Uterus (tissue), 4 donors: ENCODE data around the gene DPP6. TPM values are rescaled to one million over a fixed set of nuclear protein-coding genes. Genes with fewer than 3 reads are reported as not detected.

Source experiments
- DNase-seq, 2 donors: peaks; one replicate each; pipeline ENCODE4 v3.0.0-alpha.2; 2019 to 2020
- H3K27ac ChIP-seq, 2 donors: fragments of 200-600 bp; sonication (generic); 1 replicate in 1 of 2; 2 replicates in 1 of 2; pipeline ENCODE4 v1.5.1; 2016 to 2018
- H3K27me3 ChIP-seq, 2 donors: fragments of 200-600 bp; sonication (generic); one replicate each; pipeline ENCODE4 v1.5.1; 2018 to 2019; ENCODE audit warnings: control low read depth in 1 of 2
- H3K36me3 ChIP-seq, 2 donors: fragments of 200-600 bp; sonication (generic); one replicate each; pipeline ENCODE4 v1.5.1; 2019; ENCODE audit warnings: control low read depth in 1 of 2
- H3K4me1 ChIP-seq, 2 donors: fragments of 200-600 bp; sonication (generic); one replicate each; pipeline ENCODE4 v1.5.1; 2018 to 2019; ENCODE audit warnings: control low read depth in 1 of 2
- H3K4me3 ChIP-seq, 2 donors: fragments of 200-600 bp; sonication (generic); 1 replicate in 1 of 2; 2 replicates in 1 of 2; pipeline ENCODE4 v1.5.1; 2018 to 2019; ENCODE audit warnings: mild to moderate bottlenecking in 1 of 2
- H3K9me3 ChIP-seq, 2 donors: fragments of 200-600 bp; sonication (generic); one replicate each; pipeline ENCODE4 v1.5.1; 2019; ENCODE audit warnings: control low read depth in 1 of 2
- POLR2A ChIP-seq, 2 donors: fragments of 450-650 bp; IDR thresholded peaks; one replicate each; pipeline ENCODE4 v1.6.1; 2016; ENCODE audit warnings: antibody characterized with exemption in 2 of 2, mild to moderate bottlenecking in 1 of 2, moderate library complexity in 1 of 2
- intact Hi-C: fragments of 100-400 bp; cut with DNase I; formaldehyde crosslinking; loops from one replicate; pipeline ENCODE4 v1.15.1; 2023; ENCODE audit warnings: low total_unique reads
- total RNA-seq, 4 donors: library from RNA; depleted of rRNA in 3 of 4; stranded (reverse); fragments of >200 nt in 3 of 4; gene quantifications; one replicate each; pipeline versions ENCODE4 v1.1.0 to v1.2.4, GENCODE V29; 2014 to 2023
- TF ChIP-seq, protein P1 (sequence below), 4 experiments: fragments of 200-600 bp in 2 of 4; fragments of 450-650 bp in 2 of 4; sonication (generic) in 2 of 4; IDR thresholded peaks; one replicate each; pipeline ENCODE4 v1.5.1; 2016 to 2019; ENCODE audit warnings: antibody characterized with exemption in 4 of 4, mild to moderate bottlenecking in 2 of 4, moderate library complexity in 1 of 4
- donor health status: DM: yes; HTN: yes; CAD: no.

Gene DPP6
- total RNA-seq, 4 donors from 2014 or later, result 4.1 to 107 (median 42.7) TPM

DNA sequence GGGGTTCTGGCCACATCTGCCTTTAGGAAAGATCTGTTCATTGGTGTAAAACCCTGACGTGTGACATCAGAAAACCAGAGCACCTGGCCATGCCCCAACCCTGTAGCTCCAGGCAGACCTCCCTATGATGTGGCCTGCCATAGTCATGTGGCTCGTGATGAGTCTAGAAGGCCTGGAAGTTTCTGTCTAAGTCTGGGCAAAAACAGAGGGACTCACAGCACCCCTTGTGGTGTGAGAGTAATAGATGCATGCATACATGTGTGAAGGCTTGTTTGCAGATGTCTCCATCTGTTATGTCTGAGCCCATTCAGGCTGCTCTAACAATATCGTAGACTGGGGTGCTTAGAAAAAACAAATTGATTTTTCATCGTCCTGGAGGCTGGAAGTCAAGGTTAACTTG lies 641.5 kb downstream of the DPP6 start:
- DNase-seq, result no peak
- intact Hi-C loops, result no loop called here
- H3K27ac ChIP-seq, result no peak overlapping the region
- H3K36me3 ChIP-seq, result no peaks in the 10 kb centered on the region
- no peak overlapping the region for H3K4me3 ChIP-seq
- no peaks in the 10 kb centered on the region for H3K9me3 ChIP-seq
- TF ChIP-seq, protein P1, sequence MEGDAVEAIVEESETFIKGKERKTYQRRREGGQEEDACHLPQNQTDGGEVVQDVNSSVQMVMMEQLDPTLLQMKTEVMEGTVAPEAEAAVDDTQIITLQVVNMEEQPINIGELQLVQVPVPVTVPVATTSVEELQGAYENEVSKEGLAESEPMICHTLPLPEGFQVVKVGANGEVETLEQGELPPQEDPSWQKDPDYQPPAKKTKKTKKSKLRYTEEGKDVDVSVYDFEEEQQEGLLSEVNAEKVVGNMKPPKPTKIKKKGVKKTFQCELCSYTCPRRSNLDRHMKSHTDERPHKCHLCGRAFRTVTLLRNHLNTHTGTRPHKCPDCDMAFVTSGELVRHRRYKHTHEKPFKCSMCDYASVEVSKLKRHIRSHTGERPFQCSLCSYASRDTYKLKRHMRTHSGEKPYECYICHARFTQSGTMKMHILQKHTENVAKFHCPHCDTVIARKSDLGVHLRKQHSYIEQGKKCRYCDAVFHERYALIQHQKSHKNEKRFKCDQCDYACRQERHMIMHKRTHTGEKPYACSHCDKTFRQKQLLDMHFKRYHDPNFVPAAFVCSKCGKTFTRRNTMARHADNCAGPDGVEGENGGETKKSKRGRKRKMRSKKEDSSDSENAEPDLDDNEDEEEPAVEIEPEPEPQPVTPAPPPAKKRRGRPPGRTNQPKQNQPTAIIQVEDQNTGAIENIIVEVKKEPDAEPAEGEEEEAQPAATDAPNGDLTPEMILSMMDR (IDR thresholded peaks at IDR 0.05), result no peak
- no peaks in the 10 kb centered on the region for H3K27me3 ChIP-seq
- H3K4me1 ChIP-seq, result no peaks in the 10 kb centered on the region

DNA sequence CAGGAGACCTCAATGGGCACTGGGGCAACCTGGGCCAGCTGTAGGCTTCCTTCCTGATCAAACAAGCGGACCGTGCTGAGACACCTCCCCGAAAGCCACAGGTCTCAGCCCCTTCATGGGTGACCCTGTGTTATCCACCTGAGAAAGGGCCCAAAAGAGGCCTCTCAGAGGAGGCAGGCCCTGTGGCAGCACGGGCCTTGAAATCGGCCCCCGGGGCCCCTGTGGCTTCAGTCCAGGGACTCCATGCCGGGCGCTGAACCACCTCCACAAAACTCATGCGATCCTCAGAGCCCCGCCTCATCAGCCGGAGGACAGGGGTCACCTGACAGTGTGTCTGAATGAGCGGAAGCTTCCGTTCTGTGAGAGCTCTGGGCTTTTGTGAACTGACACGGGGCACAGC lies 643.6 kb downstream of the DPP6 start:
- no peaks in the 10 kb centered on the region for H3K36me3 ChIP-seq
- H3K27ac ChIP-seq, result no peak overlapping the region
- intact Hi-C loops, result no loop called here
- TF ChIP-seq, protein P1 (IDR thresholded peaks at IDR 0.05), result no peak
- TF ChIP-seq POLR2A (IDR thresholded peaks at IDR 0.05), result no peak
- H3K27me3 ChIP-seq, result no peaks in the 10 kb centered on the region
- H3K9me3 ChIP-seq, result no peaks in the 10 kb centered on the region
- no peak for DNase-seq
- no peak overlapping the region for H3K4me3 ChIP-seq
- no peaks in the 10 kb centered on the region for H3K4me1 ChIP-seq

- intact Hi-C loops, result no loop called here
- Histone ChIP-seq H3K4me1 (no peaks in the 10 kb centered on the region), H3K9me3 (no peaks in the 10 kb centered on the region), H3K36me3 (no peaks in the 10 kb centered on the region), H3K27me3 (no peaks in the 10 kb centered on the region), H3K4me3 (no peak overlapping the region), H3K27ac (no peak overlapping the region)
- TF ChIP-seq, protein P1 (IDR thresholded peaks at IDR 0.05), result no peak
- no peak for TF ChIP-seq POLR2A (IDR thresholded peaks at IDR 0.05)
- no peak for DNase-seq
Observed at GRCh38 chr7:154696556-154696955, 644.4 kb downstream of the DPP6 start.

DNA sequence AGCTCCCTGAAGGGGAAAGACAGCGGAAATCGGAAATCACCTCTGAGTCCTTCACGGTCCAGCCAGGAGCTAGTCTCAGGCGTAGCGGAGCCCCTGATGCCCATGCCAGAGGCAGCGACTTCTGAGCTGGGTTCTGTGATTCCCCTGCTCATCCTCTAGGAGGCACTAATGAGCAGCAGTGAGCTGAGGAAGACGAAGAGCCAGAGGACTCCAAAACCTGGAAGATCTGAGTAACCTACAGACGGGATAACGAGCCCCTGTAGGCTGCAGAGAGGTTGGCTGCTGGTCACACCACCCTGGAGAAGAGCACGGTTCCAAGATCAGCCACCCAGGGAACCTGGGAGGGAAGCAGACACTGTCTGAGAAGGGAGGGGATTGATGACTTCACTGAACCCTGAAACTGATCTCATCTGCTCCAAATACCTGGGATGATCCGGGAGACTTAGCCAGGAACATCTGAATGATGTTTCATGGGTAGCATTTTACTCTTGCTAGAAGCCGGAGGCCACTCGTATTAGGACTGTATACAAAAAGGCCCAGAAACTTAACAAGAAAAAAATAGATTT lies 646.6 kb downstream of the DPP6 start:
- TF ChIP-seq, protein P1 (IDR thresholded peaks at IDR 0.05), result no peak
- no peak for TF ChIP-seq POLR2A (IDR thresholded peaks at IDR 0.05)
- no peaks in the 10 kb centered on the region for H3K36me3 ChIP-seq
- no peaks in the 10 kb centered on the region for H3K27me3 ChIP-seq
- intact Hi-C loops, result no loop called here
- no peak overlapping the region for H3K27ac ChIP-seq
- no peaks in the 10 kb centered on the region for H3K9me3 ChIP-seq
- H3K4me1 ChIP-seq, result no peaks in the 10 kb centered on the region
- DNase-seq, result no peak
- no peak overlapping the region for H3K4me3 ChIP-seq

- no peaks in the 10 kb centered on the region for H3K9me3 ChIP-seq
- no peak for DNase-seq
- no peaks in the 10 kb centered on the region for H3K27me3 ChIP-seq
- no peak overlapping the region for H3K4me3 ChIP-seq
- TF ChIP-seq, protein P1 (IDR thresholded peaks at IDR 0.05), result no peak
- TF ChIP-seq POLR2A (IDR thresholded peaks at IDR 0.05), result no peak
- intact Hi-C loops, result no loop called here
- no peak overlapping the region for H3K27ac ChIP-seq
- H3K36me3 ChIP-seq, result no peaks in the 10 kb centered on the region
- no peaks in the 10 kb centered on the region for H3K4me1 ChIP-seq
Observed at GRCh38 chr7:154699417-154699816, 647.2 kb downstream of the DPP6 start.
